Measurements from ENCODE around the gene IRX3. TPM values are rescaled to one million over a fixed set of nuclear protein-coding genes. Genes with fewer than 3 reads are reported as not detected.

IRX3 gene
- total and polyA plus RNA-seq, 10 donors, result 0.03 to 0.23 (median 0.13) TPM; not detected in 7

DNA sequence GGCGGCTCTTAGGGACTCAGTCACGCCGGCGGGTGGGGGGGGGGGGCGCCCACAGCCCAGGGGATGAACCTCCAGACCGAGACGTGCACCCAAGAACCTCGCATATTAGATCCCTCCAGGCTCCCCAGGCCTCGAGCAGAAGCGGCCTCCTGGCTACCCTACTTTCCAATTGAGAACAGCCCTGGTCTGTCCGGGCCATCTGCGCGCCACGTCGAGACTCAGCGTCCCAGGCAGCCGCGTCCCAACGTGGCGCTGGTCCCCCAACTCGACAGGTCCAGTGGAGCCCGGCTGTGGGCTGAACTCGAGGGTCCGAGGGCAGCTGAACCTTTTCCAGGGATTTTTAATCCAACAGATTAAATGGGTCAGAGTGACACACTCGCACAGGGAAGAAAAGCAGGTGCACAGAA, 2.3 kb upstream of the IRX3 start:
- Histone ChIP-seq H3K27me3 (replicated peaks in 1 of 7) (peaks cover 14 to 100% (median 82%) of the 10 kb centered on the region in 7 donors), H3K27ac (no peak overlapping the region), H3K4me1 (peaks cover 0 to 73% (median 46%) of the 10 kb centered on the region in 6 donors), H3K4me3 (no peak overlapping the region), H3K9me3 (no peaks in the 10 kb centered on the region), H3K36me3 (no peaks in the 10 kb centered on the region)
- intact Hi-C loops (cut with DNase I; ENCODE audit: low total_unique reads), result no loop called here
- no peak for TF ChIP-seq POLR2A (IDR thresholded peaks at IDR 0.05)
- TF ChIP-seq, protein P1, sequence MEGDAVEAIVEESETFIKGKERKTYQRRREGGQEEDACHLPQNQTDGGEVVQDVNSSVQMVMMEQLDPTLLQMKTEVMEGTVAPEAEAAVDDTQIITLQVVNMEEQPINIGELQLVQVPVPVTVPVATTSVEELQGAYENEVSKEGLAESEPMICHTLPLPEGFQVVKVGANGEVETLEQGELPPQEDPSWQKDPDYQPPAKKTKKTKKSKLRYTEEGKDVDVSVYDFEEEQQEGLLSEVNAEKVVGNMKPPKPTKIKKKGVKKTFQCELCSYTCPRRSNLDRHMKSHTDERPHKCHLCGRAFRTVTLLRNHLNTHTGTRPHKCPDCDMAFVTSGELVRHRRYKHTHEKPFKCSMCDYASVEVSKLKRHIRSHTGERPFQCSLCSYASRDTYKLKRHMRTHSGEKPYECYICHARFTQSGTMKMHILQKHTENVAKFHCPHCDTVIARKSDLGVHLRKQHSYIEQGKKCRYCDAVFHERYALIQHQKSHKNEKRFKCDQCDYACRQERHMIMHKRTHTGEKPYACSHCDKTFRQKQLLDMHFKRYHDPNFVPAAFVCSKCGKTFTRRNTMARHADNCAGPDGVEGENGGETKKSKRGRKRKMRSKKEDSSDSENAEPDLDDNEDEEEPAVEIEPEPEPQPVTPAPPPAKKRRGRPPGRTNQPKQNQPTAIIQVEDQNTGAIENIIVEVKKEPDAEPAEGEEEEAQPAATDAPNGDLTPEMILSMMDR (IDR thresholded peaks at IDR 0.05 in 8 of 11, conservative IDR thresholded peaks at IDR 0.05 in 3 of 11), result no peak
- no peak for TF ChIP-seq POLR2AphosphoS5 (IDR thresholded peaks at IDR 0.05)
- peak; percentile 59 for DNase-seq
- 6 to 26% (median 9%) methylated on average over 22 to 25 of the region's 25 CpGs for WGBS, 5 donors

DNA sequence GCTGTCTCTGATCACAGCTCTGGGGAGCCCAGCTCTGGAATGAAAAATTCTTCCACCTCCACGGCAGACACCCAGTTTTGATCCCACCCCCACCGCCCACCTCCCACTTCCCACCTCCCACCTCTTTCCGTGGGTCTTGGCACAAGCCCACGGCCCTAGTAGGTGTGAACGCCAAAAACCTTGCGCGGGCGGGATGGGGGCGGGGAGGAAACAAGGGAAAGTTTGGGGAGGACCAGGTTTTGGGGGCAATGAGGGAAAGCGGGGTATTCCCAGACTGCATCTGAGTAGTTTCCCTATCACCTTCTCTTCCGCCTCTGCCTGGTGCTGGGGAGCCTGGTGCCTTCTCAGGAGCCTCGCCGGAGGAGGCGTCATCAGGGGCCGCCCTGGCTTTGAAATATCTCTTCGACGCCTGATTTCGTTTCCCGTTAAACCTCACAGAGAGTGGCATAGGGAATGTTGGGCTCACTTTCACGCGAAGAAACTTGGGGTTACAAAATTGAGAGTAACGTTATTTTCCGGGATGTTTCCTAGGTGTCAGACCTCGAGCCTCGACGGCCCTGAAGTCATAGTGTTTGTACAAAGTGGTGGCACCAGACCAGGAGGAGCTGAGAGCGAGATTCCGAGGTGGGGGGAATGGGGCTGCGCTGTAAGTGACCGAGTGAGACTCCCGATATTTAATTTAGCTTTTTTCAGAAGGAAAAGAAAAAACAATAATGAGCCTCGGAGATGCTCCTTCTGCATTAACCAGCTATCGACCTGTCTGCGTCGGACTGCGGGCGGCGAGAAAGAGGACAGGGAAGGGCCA, 1.6 kb upstream of the IRX3 start:
- Histone ChIP-seq H3K4me1 (peaks cover 0 to 79% (median 51%) of the 10 kb centered on the region in 6 donors), H3K27ac (no peak overlapping the region), H3K9me3 (no peaks in the 10 kb centered on the region), H3K27me3 (replicated peaks in 1 of 7) (peaks cover 14 to 100% (median 88%) of the 10 kb centered on the region in 7 donors), H3K36me3 (no peaks in the 10 kb centered on the region), H3K4me3 (no peak overlapping the region)
- TF ChIP-seq POLR2AphosphoS5 (IDR thresholded peaks at IDR 0.05) (no peak), POLR2A (IDR thresholded peaks at IDR 0.05) (no peak)
- TF ChIP-seq, protein P1 (IDR thresholded peaks at IDR 0.05 in 8 of 11, conservative IDR thresholded peaks at IDR 0.05 in 3 of 11), result no peak
- 12 to 16% (median 14%) methylated on average over 38 of the region's 38 CpGs for WGBS, 5 donors
- intact Hi-C loops (cut with DNase I; ENCODE audit: low total_unique reads), result no loop called here
- peak; percentile 30 for DNase-seq

DNA sequence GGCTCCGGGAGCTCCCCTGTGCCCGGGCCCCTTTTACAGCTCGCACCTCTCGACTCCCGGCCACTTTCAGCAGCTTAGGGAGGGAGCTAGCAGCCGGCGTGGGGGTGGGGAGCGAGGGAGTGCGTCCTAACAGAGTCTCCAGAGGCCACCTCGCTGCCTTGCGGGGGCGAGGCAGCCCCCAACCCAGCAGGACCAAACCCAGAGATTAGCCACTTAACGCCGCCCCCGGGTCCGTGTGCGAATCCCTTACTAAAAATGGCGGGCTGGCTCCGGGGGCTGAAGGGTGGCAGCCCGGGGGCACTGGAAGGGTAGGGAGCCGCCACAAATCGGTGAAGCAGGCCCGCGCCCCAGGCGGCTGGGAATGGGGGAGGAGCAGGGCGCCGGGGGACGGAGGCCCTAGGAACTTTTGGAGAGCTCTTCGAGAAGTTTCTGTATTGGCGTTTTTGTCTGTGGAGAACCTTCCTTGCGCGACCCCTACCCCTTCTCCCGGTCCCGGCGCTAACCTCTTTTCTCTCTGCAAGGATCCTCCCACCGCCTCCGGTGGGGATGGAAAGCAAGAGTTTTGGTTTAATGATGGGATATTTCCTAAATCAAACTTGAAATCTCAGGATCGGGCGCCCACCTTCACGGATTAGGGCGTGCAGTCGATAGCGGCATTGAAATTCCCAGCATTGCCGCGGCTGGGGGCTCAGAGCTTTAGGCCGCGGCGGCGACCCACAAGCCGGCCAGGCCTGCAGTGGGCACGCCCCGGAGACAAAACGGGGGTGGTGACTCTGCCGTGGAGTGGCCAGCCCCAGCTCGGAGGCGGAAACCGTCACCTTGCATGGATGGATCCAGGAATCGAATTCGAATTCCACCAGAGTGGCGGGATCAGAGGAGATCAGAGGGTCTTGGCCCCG, 793 bp upstream of the IRX3 start:
- Histone ChIP-seq H3K27me3 (replicated peaks in 1 of 7) (peaks cover 14 to 100% (median 97%) of the 10 kb centered on the region in 7 donors), H3K36me3 (no peaks in the 10 kb centered on the region), H3K9me3 (no peaks in the 10 kb centered on the region), H3K4me3 (peak overlapping the region in 7 of 8 donors; percentile 20 to 63 (median 41)), H3K4me1 (peaks cover 0 to 88% (median 60%) of the 10 kb centered on the region in 6 donors), H3K27ac (no peak overlapping the region)
- WGBS, 5 donors, result 3 to 11% (median 4%) methylated on average over 41 to 61 of the region's 61 CpGs
- TF ChIP-seq POLR2A (IDR thresholded peaks at IDR 0.05) (no peak), POLR2AphosphoS5 (IDR thresholded peaks at IDR 0.05) (no peak)
- TF ChIP-seq, protein P1 (IDR thresholded peaks at IDR 0.05 in 8 of 11, conservative IDR thresholded peaks at IDR 0.05 in 3 of 11), result no peak
- no peak for DNase-seq
- intact Hi-C loops (cut with DNase I; ENCODE audit: low total_unique reads), result no loop called here

DNA sequence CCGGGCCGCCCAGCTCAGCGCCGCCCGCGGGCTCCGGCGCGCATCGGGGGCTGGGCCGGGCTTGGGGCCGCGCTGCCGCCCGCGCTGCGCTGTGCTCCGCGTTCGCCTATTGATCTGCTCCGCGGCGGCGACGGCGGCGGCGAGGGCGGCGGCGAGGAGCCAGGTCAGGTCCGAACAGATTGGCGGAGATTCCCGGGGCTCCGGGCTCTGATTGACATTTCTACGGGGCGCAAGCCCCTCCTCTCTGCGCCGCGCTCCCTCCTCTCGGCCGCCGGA, 559 bp downstream of the IRX3 start:
- H3K4me1 ChIP-seq, result peaks cover 2 to 96% (median 65%) of the 10 kb centered on the region in 6 donors
- DNase-seq, result no peak

More for the DNA sequence above, 559 bp downstream of the IRX3 start:
- Histone ChIP-seq H3K27ac (no peak overlapping the region), H3K9me3 (no peaks in the 10 kb centered on the region), H3K4me3 (peak overlapping the region in 7 of 8 donors; percentile 20 to 63 (median 41)), H3K36me3 (no peaks in the 10 kb centered on the region), H3K27me3 (replicated peaks in 1 of 7) (peaks cover 17 to 100% (median 98%) of the 10 kb centered on the region in 7 donors)
- TF ChIP-seq, protein P1 (IDR thresholded peaks at IDR 0.05 in 8 of 11, conservative IDR thresholded peaks at IDR 0.05 in 3 of 11), result no peak
- TF ChIP-seq POLR2AphosphoS5 (IDR thresholded peaks at IDR 0.05) (no peak), POLR2A (IDR thresholded peaks at IDR 0.05) (no peak)
- WGBS, 5 donors, result 0 to 3% (median 0%) methylated on average over 9 to 43 of the region's 43 CpGs
- intact Hi-C loops (cut with DNase I; ENCODE audit: low total_unique reads), result no loop called here

All from spleen (tissue), 11 donors.